Stomach smooth muscle (tissue), 2 donors: ENCODE measurements around the gene CELF2.

Experiments
- H3K27ac ChIP-seq: one replicate; pipeline ENCODE4 v1.7.0; 2013; ENCODE audit warnings: mild to moderate bottlenecking, low read length, inconsistent platforms
- H3K27me3 ChIP-seq, 2 donors: one replicate each; pipeline ENCODE4 v1.7.0; 2013; ENCODE audit warnings: low read length in 2 of 2; ENCODE audit not compliant: insufficient read depth in 2 of 2, control insufficient read depth in 1 of 2
- H3K36me3 ChIP-seq, 2 donors: one replicate each; pipeline ENCODE4 v1.7.0; 2013; ENCODE audit warnings: low read length in 2 of 2; ENCODE audit not compliant: control insufficient read depth in 2 of 2, insufficient read depth in 2 of 2
- H3K4me1 ChIP-seq: one replicate; pipeline ENCODE4 v1.7.0; 2013; ENCODE audit warnings: low read length; ENCODE audit not compliant: control insufficient read depth, insufficient read depth
- H3K4me3 ChIP-seq, 2 donors: one replicate each; pipeline ENCODE4 v1.7.0; 2013; ENCODE audit warnings: low read length in 2 of 2
- H3K9ac ChIP-seq, 2 donors: one replicate each; pipeline ENCODE4 v1.7.0; 2013; ENCODE audit warnings: low read length in 2 of 2, mild to moderate bottlenecking in 1 of 2
- H3K9me3 ChIP-seq, 2 donors: one replicate each; pipeline ENCODE4 v1.7.0; 2013; ENCODE audit warnings: low read length in 2 of 2; ENCODE audit not compliant: control insufficient read depth in 2 of 2
- donor health status: healthy.
- donor health status: Pancreatic carcinoma.

The CELF2 gene

GRCh38 chr10:11319990-11320602 is 302.4 kb downstream of the CELF2 start:
- Histone ChIP-seq H3K4me1 (no peaks in the 10 kb centered on the region), H3K27me3 (no peaks in the 10 kb centered on the region), H3K36me3 (peaks cover 39 to 48% of the 10 kb centered on the region in 2 donors), H3K27ac (no peak overlapping the region), H3K9ac (no peak overlapping the region), H3K9me3 (no peaks in the 10 kb centered on the region), H3K4me3 (no peak overlapping the region)

GRCh38 chr10:11320809-11321520 is 303.3 kb downstream of the CELF2 start:
- no peaks in the 10 kb centered on the region for H3K9me3 ChIP-seq
- H3K4me3 ChIP-seq: no peak overlapping the region
- no peaks in the 10 kb centered on the region for H3K4me1 ChIP-seq
- peaks cover 37 to 50% of the 10 kb centered on the region in 2 donors for H3K36me3 ChIP-seq
- H3K27ac ChIP-seq: no peak overlapping the region
- no peaks in the 10 kb centered on the region for H3K27me3 ChIP-seq
- no peak overlapping the region for H3K9ac ChIP-seq

DNA sequence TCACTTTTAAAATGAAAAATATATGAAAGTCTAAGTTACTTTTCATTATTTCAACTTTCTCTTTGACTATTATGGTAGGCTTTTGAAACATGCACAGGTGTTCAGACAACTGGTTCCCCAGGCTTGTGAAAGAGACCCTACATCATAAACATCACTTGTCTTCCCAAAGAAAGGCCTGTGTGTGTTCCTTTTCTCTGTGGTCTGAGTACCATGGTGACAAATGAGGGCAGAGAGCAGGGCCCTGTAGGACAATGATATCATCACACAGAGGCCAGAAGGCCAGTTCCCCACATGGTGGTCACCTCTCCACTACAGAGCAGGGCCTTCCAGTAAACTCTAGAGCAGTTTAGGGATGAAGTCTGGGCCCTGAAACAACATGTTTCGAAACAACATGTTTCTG is 305.0 kb downstream of the CELF2 start:
- peaks cover 44 to 55% of the 10 kb centered on the region in 2 donors for H3K36me3 ChIP-seq
- H3K9ac ChIP-seq: no peak overlapping the region
- no peaks in the 10 kb centered on the region for H3K9me3 ChIP-seq
- no peaks in the 10 kb centered on the region for H3K27me3 ChIP-seq
- no peak overlapping the region for H3K4me3 ChIP-seq
- H3K27ac ChIP-seq: no peak overlapping the region
- no peaks in the 10 kb centered on the region for H3K4me1 ChIP-seq

GRCh38 chr10:11324761-11325321 is 307.2 kb downstream of the CELF2 start:
- Histone ChIP-seq H3K4me1 (no peaks in the 10 kb centered on the region), H3K9me3 (no peaks in the 10 kb centered on the region), H3K27me3 (no peaks in the 10 kb centered on the region), H3K4me3 (no peak overlapping the region), H3K36me3 (peaks cover 38 to 51% of the 10 kb centered on the region in 2 donors), H3K9ac (no peak overlapping the region), H3K27ac (no peak overlapping the region)

DNA sequence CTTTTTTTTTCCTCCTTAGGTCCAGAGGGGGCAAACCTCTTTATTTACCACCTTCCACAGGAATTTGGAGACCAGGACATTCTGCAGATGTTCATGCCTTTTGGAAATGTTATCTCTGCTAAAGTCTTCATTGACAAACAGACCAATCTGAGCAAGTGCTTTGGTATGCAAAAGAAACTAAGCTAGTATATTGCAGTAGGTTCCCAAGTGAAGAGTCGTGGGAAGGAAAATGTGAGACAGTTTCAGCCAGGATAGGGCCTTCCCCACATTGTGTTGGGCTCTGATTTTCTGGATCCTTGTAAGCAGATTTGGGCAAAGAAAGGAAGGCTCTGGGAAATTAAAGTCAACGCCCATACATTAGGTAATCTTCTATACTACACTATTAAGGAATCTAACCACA is 308.1 kb downstream of the CELF2 start:
- no peak overlapping the region for H3K9ac ChIP-seq
- no peak overlapping the region for H3K4me3 ChIP-seq
- H3K27me3 ChIP-seq: no peaks in the 10 kb centered on the region
- H3K4me1 ChIP-seq: no peaks in the 10 kb centered on the region
- no peaks in the 10 kb centered on the region for H3K9me3 ChIP-seq
- no peak overlapping the region for H3K27ac ChIP-seq
- peaks cover 30 to 44% of the 10 kb centered on the region in 2 donors for H3K36me3 ChIP-seq

DNA sequence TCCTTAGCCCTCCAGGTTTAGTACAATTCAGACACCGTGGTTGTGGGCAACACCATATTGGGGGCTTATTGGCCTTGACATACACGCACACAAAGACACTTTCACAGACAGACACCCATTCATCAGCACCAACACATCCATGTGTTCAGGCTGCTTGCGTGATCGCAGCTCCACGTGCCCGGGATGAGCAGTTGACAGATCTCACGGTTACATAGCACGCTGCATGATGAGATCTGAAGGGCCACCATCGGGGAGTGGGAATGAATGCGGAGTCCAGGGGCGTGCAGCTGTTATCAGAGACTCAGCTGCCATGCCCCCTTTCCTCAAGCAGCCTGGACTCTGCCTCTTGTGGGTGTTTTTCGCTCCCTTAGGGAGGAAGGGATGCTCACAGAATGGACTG is 308.6 kb downstream of the CELF2 start:
- H3K27me3 ChIP-seq: no peaks in the 10 kb centered on the region
- no peak overlapping the region for H3K27ac ChIP-seq
- no peak overlapping the region for H3K4me3 ChIP-seq
- peaks cover 27 to 42% of the 10 kb centered on the region in 2 donors for H3K36me3 ChIP-seq
- no peaks in the 10 kb centered on the region for H3K4me1 ChIP-seq
- H3K9me3 ChIP-seq: no peaks in the 10 kb centered on the region
- no peak overlapping the region for H3K9ac ChIP-seq

- Histone ChIP-seq H3K4me1 (no peaks in the 10 kb centered on the region), H3K27ac (no peak overlapping the region), H3K36me3 (peaks cover 24 to 35% of the 10 kb centered on the region in 2 donors), H3K9me3 (no peaks in the 10 kb centered on the region), H3K9ac (no peak overlapping the region), H3K4me3 (no peak overlapping the region), H3K27me3 (no peaks in the 10 kb centered on the region)
Measured at GRCh38 chr10:11326913-11327616, 309.4 kb downstream of the CELF2 start.

DNA sequence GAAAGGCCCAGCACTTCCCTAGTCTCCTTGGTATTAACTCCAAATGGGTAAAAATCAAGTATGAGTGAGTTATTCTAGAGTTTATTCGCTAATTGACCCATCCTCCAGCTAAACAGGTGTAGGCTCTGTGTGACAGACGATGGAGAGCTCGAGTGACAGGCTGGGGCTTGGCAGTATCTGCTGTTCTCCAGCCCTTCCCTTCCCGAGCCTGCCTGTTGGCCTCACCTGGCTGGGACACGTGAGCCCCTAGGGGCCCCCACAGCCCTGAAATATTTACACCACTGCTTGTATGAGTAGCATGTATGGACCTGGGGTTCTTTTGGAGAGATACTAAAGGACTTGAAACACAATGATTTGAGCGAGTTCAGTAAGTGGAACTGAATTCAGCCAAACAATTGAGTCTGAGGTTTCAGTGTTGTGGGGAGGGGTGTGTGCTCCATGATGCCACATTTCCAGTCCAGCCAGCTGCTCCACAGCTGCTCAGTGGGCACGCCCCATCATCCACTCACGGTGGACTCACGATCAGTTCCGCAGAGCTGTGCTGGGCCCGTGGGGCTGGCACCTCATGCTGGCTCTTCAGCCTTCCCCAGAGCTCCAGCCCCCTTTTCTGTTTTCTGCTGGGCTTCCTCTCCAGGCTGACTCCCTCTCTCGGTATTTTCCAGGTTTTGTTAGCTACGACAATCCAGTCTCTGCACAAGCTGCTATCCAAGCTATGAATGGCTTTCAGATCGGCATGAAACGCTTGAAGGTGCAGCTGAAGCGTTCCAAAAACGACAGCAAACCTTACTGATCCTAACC is 310.8 kb downstream of the CELF2 start:
- Histone ChIP-seq H3K9ac (no peak overlapping the region), H3K4me1 (no peaks in the 10 kb centered on the region), H3K9me3 (no peaks in the 10 kb centered on the region), H3K27ac (peak overlapping the region; percentile 24), H3K36me3 (peaks cover 30 to 33% of the 10 kb centered on the region in 2 donors), H3K4me3 (no peak overlapping the region), H3K27me3 (no peaks in the 10 kb centered on the region)

GRCh38 chr10:11329062-11329673 is 311.5 kb downstream of the CELF2 start:
- H3K9me3 ChIP-seq: no peaks in the 10 kb centered on the region
- no peaks in the 10 kb centered on the region for H3K4me1 ChIP-seq
- no peak overlapping the region for H3K4me3 ChIP-seq
- peaks cover 24 to 33% of the 10 kb centered on the region in 2 donors for H3K36me3 ChIP-seq
- H3K9ac ChIP-seq: no peak overlapping the region
- peak overlapping the region; percentile 24 for H3K27ac ChIP-seq
- H3K27me3 ChIP-seq: no peaks in the 10 kb centered on the region
